Smooth muscle cell of the umbilical artery (primary cell): ENCODE data around the gene YIF1A. TPM values are rescaled to one million over a fixed set of nuclear protein-coding genes. Genes with fewer than 3 reads are reported as not detected.

ENCODE experiments used
- total RNA-seq: library from RNA; depleted of rRNA; stranded (reverse); fragments of >200 nt; gene quantifications from 2 replicates; pipeline ENCODE4 v1.2.3, GENCODE V29; 2014

The YIF1A gene
- total RNA-seq = 152 and 209 TPM in 2 replicates

GRCh38 chr11:66288671-66289547 is at the start of gene YIF1A:
Gene YIF1A (minus strand): TSS chr11:66289143. CDS start chr11:66288985, 158 bp downstream.

GRCh38 chr11:66336234-66337102 is 47.5 kb upstream of the YIF1A start, which contains the start of gene RIN1:
Gene RIN1 (minus strand): TSS chr11:66336434. CDS start chr11:66336402, 32 bp downstream.

GRCh38 chr11:66316849-66317251 is 27.9 kb upstream of the YIF1A start, which contains the start of gene CD248:
Gene CD248 (minus strand): TSS chr11:66317044. CDS start chr11:66317027, 17 bp downstream.

GRCh38 chr11:66291706-66292542 is 3.0 kb upstream of the YIF1A start, which contains the start of gene TMEM151A:
Gene TMEM151A (plus strand): TSS chr11:66291894. CDS start chr11:66292014, 120 bp downstream.

GRCh38 chr11:66277471-66278362 is 11.2 kb downstream of the YIF1A start, which contains the start of gene CNIH2:
Gene CNIH2 (plus strand): TSS chr11:66278175. CDS start chr11:66278457, 282 bp downstream.

GRCh38 chr11:66268244-66268951 is 20.5 kb downstream of the YIF1A start, which contains the start of gene RAB1B:
Gene RAB1B (plus strand): TSS chr11:66268639. CDS start chr11:66268680, 41 bp downstream.

Other genes starting within 250 kb of the YIF1A start
- gene GAL3ST3, start 240.0 kb downstream of the YIF1A start, total RNA-seq = 0.23 TPM in 1 of 2 replicates, not detected in the other
- 113 and 163 TPM in 2 replicates for gene SF3B2, start 236.8 kb downstream of the YIF1A start, total RNA-seq
- 77.5 and 125 TPM in 2 replicates for gene PACS1, start 218.9 kb downstream of the YIF1A start, total RNA-seq
- gene KLC2, start 31.4 kb downstream of the YIF1A start, total RNA-seq = 24.3 and 41.8 TPM in 2 replicates
- gene RAB1B, start 20.5 kb downstream of the YIF1A start, total RNA-seq = 60.3 and 122 TPM in 2 replicates
- 0.37 TPM in 1 of 2 replicates, not detected in the other for gene CNIH2, start 11.0 kb downstream of the YIF1A start, total RNA-seq
- gene TMEM151A, start 2.8 kb upstream of the YIF1A start, total RNA-seq = under 0.01 and 0.42 TPM in 2 replicates
- gene CD248, start 27.9 kb upstream of the YIF1A start, total RNA-seq = 52.9 and 81.7 TPM in 2 replicates
- gene RIN1, start 47.3 kb upstream of the YIF1A start, total RNA-seq = 8.3 and 19.2 TPM in 2 replicates
- 35.9 and 38.6 TPM in 2 replicates for gene BRMS1, start 56.0 kb upstream of the YIF1A start, total RNA-seq
- 44.0 and 95.6 TPM in 2 replicates for gene B4GAT1, start 58.5 kb upstream of the YIF1A start, total RNA-seq
- gene SLC29A2, start 82.6 kb upstream of the YIF1A start, total RNA-seq = 0.30 and 0.97 TPM in 2 replicates
- gene NPAS4, start 131.9 kb upstream of the YIF1A start, total RNA-seq = not detected in 2 replicates
- gene MRPL11, start 149.7 kb upstream of the YIF1A start, total RNA-seq = 24.6 and 34.3 TPM in 2 replicates
- gene PELI3, start 177.8 kb upstream of the YIF1A start, total RNA-seq = 8.6 and 13.4 TPM in 2 replicates
- 43.1 and 63.9 TPM in 2 replicates for gene DPP3, start 191.3 kb upstream of the YIF1A start, total RNA-seq
- gene BBS1, start 221.5 kb upstream of the YIF1A start, total RNA-seq = 34.4 and 38.2 TPM in 2 replicates